ENCODE measurements around the gene C14orf180. TPM values are rescaled to one million over a fixed set of nuclear protein-coding genes. Genes with fewer than 3 reads are reported as not detected.

The C14orf180 gene
- polyA plus RNA-seq, 2 of the 4 experiments (the other 2 are of a cell fraction): not detected

GRCh38 chr14:104544362-104544961 lies 35.1 kb upstream of the C14orf180 start:
- no peak overlapping the region for H3K4me3 ChIP-seq
- no peaks in the 10 kb centered on the region for H3K9me3 ChIP-seq
- 14% methylated on average over 15 of the region's 17 CpGs for WGBS (ENCODE audit: missing lambda C conversion rate)
- FAIRE-seq (no peak), ATAC-seq (peak in 1 of 2 experiments; percentile 19; a peak in 2 of 6 replicates), DNase-seq (ENCODE audit: low read depth in 1 of 2, low spot score in 1 of 2) (no peak)
- no peaks in the 10 kb centered on the region for H3K4me1 ChIP-seq
- no peak for TF ChIP-seq NR3C1 (IDR thresholded peaks at IDR 0.05)
- TF ChIP-seq POLR2A (IDR thresholded peaks at IDR 0.05; ENCODE audit: low read length): no peak
- TF ChIP-seq, protein P1, sequence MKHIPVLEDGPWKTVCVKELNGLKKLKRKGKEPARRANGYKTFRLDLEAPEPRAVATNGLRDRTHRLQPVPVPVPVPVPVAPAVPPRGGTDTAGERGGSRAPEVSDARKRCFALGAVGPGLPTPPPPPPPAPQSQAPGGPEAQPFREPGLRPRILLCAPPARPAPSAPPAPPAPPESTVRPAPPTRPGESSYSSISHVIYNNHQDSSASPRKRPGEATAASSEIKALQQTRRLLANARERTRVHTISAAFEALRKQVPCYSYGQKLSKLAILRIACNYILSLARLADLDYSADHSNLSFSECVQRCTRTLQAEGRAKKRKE (CRISPR knock-in tag; IDR thresholded peaks at IDR 0.05; ENCODE audit: low read depth): no peak
- TF ChIP-seq, protein P2, sequence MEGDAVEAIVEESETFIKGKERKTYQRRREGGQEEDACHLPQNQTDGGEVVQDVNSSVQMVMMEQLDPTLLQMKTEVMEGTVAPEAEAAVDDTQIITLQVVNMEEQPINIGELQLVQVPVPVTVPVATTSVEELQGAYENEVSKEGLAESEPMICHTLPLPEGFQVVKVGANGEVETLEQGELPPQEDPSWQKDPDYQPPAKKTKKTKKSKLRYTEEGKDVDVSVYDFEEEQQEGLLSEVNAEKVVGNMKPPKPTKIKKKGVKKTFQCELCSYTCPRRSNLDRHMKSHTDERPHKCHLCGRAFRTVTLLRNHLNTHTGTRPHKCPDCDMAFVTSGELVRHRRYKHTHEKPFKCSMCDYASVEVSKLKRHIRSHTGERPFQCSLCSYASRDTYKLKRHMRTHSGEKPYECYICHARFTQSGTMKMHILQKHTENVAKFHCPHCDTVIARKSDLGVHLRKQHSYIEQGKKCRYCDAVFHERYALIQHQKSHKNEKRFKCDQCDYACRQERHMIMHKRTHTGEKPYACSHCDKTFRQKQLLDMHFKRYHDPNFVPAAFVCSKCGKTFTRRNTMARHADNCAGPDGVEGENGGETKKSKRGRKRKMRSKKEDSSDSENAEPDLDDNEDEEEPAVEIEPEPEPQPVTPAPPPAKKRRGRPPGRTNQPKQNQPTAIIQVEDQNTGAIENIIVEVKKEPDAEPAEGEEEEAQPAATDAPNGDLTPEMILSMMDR (IDR thresholded peaks at IDR 0.05): no peak
- no peak for TF ChIP-seq ZFP36 (IDR thresholded peaks at IDR 0.05; ENCODE audit: borderline replicate concordance, partially characterized antibody)
- TF ChIP-seq EHF (CRISPR knock-in tag; IDR thresholded peaks at IDR 0.05): no peak
- CTCF ChIA-PET: interaction anchor here (1.2 to 1.6 kb wide), 4 partner anchors 10 to 407 kb away, joined by 3 read pairs; no protein-coding TSS in a partner anchor
- POLR2A ChIA-PET: no interaction called here
- H3K27ac ChIP-seq: no peak overlapping the region
- H3K4me2 ChIP-seq: no peak overlapping the region

- no peak for FAIRE-seq
- CTCF ChIA-PET: interaction anchor here (0.8 to 1.6 kb wide), 6 partner anchors 13 to 467 kb away, joined by 3 to 4 read pairs (median 3); no protein-coding TSS in a partner anchor
- POLR2A ChIA-PET: no interaction called here
These were observed 34.2 kb upstream of the C14orf180 start for GRCh38 chr14:104545151-104545941.

GRCh38 chr14:104545942-104546501 lies 33.5 kb upstream of the C14orf180 start:
- ATAC-seq (peak in 1 of 2 experiments; percentile 19; a peak in 3 of 6 replicates), DNase-seq (ENCODE audit: low read depth in 1 of 2, low spot score in 1 of 2) (no peak), FAIRE-seq (no peak)
- POLR2A ChIA-PET: interaction anchor here (0.7 kb wide), 1 partner anchor 9 kb away, joined by 3 read pairs; no protein-coding TSS in a partner anchor
- CTCF ChIA-PET: interaction anchor here (0.5 to 1.8 kb wide), 8 partner anchors 10 to 468 kb away, joined by 3 to 6 read pairs (median 3); no protein-coding TSS in a partner anchor
- Histone ChIP-seq H3K9me3 (no peaks in the 10 kb centered on the region), H3K27ac (no peak overlapping the region), H3K4me3 (no peak overlapping the region), H3K4me2 (peak overlapping the region; percentile 44; the same call in 1 of the 3 replicates), H3K4me1 (no peaks in the 10 kb centered on the region)
- TF ChIP-seq ZSCAN20 (CRISPR knock-in tag; IDR thresholded peaks at IDR 0.05) (no peak), NR3C1 (IDR thresholded peaks at IDR 0.05) (no peak), RFX5 (IDR thresholded peaks at IDR 0.05) (no peak), KDM5A (IDR thresholded peaks at IDR 0.05) (no peak), ZC3H11A (IDR thresholded peaks at IDR 0.05) (no peak), RCOR1 (IDR thresholded peaks at IDR 0.05; ENCODE audit: low read depth, low read length) (no peak), GATA3 (IDR thresholded peaks at IDR 0.05; ENCODE audit: borderline replicate concordance) (no peak)
- TF ChIP-seq, protein P3, sequence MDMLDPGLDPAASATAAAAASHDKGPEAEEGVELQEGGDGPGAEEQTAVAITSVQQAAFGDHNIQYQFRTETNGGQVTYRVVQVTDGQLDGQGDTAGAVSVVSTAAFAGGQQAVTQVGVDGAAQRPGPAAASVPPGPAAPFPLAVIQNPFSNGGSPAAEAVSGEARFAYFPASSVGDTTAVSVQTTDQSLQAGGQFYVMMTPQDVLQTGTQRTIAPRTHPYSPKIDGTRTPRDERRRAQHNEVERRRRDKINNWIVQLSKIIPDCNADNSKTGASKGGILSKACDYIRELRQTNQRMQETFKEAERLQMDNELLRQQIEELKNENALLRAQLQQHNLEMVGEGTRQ (IDR thresholded peaks at IDR 0.05): no peak
- TF ChIP-seq, protein P1 (CRISPR knock-in tag; IDR thresholded peaks at IDR 0.05; ENCODE audit: low read depth): no peak
- TF ChIP-seq, protein P4, sequence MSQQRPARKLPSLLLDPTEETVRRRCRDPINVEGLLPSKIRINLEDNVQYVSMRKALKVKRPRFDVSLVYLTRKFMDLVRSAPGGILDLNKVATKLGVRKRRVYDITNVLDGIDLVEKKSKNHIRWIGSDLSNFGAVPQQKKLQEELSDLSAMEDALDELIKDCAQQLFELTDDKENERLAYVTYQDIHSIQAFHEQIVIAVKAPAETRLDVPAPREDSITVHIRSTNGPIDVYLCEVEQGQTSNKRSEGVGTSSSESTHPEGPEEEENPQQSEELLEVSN (IDR thresholded peaks at IDR 0.05; ENCODE audit: borderline replicate concordance, low read depth): no peak
- TF ChIP-seq, protein P2 (IDR thresholded peaks at IDR 0.05): no peak
- WGBS (ENCODE audit: missing lambda C conversion rate): 4% methylated on average over 12 of the region's 24 CpGs

More at GRCh38 chr14:104545151-104545941, 34.2 kb upstream of the C14orf180 start:
- no peak for DNase-seq (ENCODE audit: low read depth in 1 of 2, low spot score in 1 of 2)
- H3K9me3 ChIP-seq: no peaks in the 10 kb centered on the region
- no peak for TF ChIP-seq ZC3H11A (IDR thresholded peaks at IDR 0.05)
- TF ChIP-seq FOSB (CRISPR knock-in tag; IDR thresholded peaks at IDR 0.05): no peak
- TF ChIP-seq FOXS1 (CRISPR knock-in tag; IDR thresholded peaks at IDR 0.05): no peak
- TF ChIP-seq CEBPB (IDR thresholded peaks at IDR 0.05): no peak
- no peak for TF ChIP-seq HOXA7 (CRISPR knock-in tag; IDR thresholded peaks at IDR 0.05)
- no peak for TF ChIP-seq POLR2A (IDR thresholded peaks at IDR 0.05; ENCODE audit: low read length)
- TF ChIP-seq, protein P5, sequence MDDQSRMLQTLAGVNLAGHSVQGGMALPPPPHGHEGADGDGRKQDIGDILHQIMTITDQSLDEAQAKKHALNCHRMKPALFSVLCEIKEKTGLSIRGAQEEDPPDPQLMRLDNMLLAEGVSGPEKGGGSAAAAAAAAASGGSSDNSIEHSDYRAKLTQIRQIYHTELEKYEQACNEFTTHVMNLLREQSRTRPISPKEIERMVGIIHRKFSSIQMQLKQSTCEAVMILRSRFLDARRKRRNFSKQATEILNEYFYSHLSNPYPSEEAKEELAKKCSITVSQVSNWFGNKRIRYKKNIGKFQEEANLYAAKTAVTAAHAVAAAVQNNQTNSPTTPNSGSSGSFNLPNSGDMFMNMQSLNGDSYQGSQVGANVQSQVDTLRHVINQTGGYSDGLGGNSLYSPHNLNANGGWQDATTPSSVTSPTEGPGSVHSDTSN (IDR thresholded peaks at IDR 0.05): no peak
- TF ChIP-seq, protein P4 (IDR thresholded peaks at IDR 0.05; ENCODE audit: borderline replicate concordance, low read depth): no peak
- no peak overlapping the region for H3K27ac ChIP-seq
- H3K4me2 ChIP-seq: no peak overlapping the region
- H3K4me1 ChIP-seq: no peaks in the 10 kb centered on the region
- WGBS (ENCODE audit: missing lambda C conversion rate): 31% methylated on average over 31 of the region's 32 CpGs
- peak in 1 of 2 experiments; percentile 17; a peak in 2 of 6 replicates for ATAC-seq
- no peak overlapping the region for H3K4me3 ChIP-seq
